Stimulated activated CD4-positive, alpha-beta T cell treated with anti-CD3 and anti-CD28 coated beads, Interleukin-12 subunit alpha, Interleukin-12 subunit beta, amount 100 ng/mL, for 24 hours (primary cell): ENCODE measurements around the gene GNAZ.

Source experiments
- DNase-seq, 2 experiments: peaks; one replicate each; pipeline ENCODE4 v3.0.0-alpha.2; 2020; ENCODE audit warnings: low read depth in 2 of 2

The GNAZ gene

DNA sequence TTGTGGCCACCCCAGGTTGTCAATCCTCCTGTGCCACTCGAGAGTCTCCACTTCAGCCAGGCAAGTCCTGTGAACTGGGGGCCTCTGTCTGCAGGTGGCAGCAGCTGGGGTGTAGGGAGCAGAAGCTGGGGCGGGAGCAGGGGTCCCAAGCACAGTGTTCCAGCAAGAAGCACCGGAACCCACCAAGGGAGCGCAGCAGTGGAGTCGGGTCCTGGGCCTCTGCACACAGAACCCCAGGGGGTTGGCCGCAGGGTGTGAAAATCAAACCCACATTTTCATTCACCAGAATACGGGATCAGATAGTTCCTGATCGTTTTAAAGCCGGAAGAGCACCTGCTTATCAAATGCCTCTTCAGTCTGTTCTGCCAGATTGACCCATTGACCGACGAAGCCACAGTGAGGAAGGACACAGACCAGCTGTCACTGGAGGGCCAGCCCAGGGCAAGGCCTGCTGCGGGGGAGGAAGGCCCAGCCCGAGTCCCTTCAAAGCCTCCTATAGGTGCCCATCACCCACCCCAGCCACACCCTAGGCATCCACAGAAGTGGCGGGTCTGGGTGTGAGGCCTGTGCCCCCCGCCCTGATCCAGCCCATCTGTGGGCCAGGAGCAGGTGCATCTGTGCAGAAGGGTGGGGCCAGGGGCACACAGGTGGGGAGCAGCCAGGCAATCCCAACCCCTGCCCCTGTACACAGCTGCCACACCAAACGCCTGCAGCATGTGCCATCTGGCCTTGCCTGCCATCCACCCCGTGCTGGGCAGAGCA lies 37.3 kb downstream of the GNAZ start:
- no peak for DNase-seq

DNA sequence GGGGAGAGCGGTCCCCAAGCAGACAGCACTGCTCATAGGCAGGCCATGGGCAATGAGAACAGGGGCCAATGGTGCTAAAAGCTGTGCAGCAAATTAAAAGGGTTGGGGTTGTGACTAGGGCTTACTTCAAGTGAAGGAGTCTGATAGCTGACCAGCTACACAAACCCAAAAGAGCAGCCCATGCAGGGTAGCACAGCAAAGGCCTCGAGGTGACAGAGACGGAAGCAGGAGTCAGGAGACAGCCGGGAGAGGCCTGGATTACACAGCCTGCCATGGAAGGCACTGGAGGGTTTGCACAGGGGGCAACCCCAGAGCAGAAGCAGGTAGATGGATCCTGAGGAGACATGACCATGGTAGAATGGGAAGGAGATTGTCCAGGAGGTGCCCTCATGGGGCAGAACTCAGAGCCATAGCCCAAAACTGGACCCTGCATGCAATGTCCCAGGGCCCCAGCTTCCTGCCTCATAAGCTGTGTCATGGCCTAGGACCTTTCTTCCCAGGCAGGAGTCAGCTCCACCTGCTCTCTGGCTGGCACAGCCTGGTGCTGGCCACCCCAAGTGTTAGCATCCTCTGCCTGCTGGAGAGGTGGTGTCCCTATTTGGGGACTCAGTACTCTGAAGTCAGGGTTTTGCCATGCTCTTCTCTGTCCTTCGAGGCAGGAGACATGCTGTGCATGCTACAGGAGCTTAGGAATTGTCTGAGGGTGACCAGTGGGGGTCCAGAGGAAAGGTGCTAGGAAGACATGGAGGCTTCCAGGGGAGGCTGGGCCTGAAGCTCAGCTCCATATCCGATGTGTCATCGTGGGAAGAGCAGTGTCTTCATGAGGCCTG lies 38.1 kb downstream of the GNAZ start:
- no peak for DNase-seq

DNA sequence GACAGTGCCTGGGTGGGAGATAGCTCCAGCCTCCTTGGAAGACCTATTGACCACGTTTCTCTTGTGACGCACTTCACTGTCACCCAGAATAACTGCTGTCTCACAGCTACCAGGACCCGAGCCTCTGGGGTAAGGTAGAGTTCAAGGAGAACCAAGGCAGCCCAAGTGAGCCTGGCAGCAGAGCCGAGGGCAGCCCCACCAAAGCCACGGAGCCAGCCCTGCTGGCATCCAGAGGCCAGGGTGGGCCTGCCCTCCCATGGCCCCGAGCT lies 38.7 kb downstream of the GNAZ start:
- DNase-seq, result no peak

DNA sequence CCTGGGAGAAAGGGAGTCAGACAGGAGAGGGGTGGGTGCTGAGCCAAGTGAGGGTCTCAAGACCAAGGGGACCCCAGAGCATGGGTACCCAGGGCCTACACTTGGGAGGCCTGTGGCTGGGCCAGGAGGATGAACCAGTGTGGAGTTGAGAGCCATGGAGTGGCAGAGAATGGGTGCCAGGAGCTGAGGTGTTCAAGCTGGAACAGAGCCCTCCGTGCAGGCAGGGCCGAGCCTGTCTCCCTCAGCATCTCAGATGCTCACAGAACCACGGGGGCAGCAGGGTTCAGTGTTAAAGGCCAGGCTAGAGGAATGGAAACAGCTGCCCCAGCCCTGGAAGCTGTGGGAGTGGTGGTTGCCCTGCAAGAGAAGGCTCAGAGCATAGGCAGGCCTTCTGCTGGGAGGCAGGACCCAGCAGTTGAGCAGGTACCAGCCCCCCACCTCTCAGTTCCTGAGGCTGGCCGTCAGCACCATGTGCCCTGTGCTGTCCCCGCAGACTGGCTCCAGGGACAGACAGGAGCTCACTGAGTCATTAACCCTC lies 39.2 kb downstream of the GNAZ start:
- DNase-seq, result no peak

DNA sequence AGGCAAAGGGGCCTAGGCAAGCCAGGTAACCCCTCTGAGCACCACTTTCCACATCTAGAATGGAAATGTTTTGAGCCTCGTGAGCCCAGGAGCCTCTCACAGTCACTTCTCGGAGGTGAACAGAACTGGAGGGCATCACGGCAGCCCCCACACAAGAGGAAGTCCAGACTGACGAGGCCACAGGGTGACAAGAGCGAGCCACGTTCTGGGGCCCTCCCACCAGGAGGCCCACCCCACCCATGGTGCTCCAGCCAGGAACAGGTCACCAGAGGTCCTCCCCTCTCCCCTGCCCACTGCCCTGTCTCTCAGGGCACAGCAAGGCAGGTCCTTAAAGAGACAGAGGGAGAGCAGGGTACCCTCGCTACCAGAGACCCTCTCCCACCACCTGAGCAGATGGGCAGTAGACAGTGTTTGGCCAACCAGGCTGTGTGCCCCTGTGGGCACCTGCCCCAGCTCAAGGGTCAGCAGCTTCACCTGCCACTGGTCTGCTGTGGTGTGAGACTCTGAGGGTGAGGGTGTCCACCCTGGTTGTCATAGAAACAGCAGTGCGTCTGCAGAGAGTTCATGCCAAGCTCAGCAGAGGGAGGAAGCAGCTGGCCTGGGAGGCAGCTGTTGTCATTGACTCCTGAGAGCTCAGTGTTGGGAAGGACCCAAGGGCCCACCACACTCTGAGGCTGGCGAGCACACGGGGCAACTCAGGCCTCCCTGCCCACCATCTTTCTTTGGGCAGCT lies 40.0 kb downstream of the GNAZ start:
- DNase-seq, result no peak

DNA sequence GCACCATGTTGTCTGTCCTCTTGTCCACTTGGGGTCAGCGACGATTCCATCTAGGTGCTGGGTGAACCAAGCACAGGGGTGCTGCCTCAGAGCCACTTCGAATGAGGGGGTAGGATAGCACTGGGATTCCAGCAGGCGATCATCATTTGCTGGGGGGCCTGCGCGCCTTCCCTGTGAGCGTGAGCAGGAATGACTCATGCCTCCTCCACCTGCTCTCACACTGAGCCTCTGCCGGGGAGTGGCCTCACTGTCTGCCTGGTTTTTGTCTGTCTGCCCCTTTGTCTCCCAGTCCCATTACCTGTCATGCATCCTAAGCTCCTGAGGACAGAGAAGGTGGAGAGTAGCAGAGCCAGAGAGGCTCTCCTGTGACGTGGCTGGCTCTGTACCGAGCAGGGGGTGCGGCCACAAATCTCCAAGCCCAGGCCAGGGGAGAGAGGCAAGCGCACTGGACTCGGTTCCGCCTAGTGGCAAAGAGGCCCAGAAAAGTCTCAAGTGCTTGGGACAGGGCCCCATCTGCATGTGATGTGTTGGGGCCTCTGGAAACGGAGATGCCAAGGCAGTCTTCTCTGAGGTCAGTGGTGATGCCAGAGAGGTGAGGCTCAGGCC lies 40.7 kb downstream of the GNAZ start:
- no peak for DNase-seq

DNA sequence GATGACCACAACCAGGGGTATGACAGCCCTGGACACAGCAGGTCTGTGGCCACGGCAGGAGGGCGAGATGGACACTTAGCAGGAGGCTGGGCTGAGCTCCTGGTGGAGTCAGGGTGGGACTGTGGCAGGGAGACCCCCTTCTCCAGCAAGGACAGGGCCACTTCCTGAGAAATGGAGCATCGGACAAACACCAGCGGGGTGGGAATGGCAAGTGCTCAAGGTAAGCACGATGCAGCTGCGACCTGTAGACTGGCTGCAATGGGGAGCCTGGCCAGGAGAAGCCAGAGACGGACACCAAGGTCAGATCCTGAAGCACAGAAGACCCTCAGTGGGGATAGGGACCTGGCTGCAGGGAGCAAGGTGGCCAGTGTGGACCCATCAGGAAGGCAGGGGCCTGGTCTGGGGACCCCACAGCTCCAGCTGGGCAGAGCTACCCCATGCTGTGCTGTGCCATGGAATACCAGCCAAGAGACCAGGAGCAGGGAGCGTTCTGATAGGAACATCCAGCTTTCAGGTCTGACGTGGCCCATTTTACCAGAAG lies 42.2 kb downstream of the GNAZ start:
- DNase-seq, result no peak

DNA sequence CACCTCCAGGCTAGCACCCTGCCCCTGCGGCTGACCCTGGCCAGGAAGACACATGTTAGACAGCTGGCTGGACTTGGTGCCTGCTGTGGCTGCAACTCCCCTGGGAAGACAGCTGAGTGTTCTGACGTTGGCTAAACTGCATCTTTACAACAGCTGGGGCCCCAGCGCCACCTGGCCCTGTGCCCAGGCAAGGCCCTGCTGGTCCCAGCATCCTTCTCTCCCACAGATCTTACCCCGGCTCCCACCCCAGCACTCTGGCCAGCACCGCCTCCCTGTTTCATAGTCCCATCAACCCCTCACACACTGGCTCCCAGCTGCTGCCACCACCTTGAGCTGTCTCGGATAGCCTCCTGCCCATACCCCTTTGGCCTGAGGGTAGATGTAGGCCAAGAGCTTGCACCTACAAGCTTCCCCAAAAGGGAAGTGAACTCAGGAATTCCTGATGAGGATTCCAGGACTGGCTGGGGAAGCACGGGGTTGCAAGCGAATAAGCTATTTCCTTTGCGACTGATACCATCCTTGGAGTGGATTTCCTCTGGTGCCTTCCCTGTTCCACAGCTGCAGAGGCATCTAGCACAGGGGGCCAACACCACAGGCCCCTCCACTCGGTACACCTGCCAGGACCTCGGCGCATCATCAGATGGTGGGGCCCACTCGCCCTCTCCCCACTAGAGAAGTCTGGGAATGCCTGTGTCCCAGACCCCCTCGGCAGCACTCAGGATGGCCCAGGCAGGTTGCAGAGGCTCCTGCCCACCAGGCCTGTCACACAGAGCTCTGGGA lies 42.9 kb downstream of the GNAZ start:
- no peak for DNase-seq

DNA sequence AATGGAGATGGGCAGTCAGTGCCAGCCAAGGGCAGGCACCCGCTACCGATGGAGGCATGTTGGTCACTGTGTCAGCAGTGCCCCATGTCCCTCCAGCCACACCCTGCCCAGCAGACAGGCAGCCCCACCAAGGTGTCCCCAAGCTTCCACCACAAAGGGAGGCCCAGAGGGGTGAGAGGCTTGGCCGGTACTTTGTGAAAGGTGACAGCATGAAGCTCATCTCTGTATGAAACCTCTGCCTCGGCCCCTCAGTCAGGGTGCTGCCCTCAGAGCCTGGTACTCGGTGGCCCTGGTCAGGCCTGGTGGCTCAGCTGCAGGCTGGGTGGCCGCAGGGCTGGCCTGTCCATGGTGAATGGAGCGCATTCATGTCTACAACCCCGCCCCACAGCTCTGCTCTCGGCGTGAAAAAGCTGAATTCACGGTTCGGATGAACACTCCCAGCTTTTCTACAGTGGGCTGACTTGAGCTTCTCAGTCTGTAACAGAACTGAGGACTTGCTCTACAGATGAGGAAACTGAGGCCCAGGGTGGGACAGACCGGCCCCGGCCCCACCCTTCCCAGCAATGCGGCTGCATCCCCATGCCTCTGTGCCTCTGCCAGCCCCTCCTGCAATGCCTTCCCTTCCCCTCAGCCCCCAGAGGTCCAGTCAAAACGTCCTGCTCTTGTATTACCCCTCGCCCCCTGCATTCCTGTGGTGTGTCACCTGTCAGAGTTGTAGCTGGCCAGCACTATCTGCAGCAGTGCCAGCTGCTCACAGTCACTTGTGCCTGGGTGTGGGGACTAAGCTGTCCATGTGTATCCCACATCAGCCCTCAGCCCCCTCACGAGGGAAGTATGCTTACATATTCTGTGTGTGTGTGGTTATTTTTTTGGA lies 43.8 kb downstream of the GNAZ start:
- DNase-seq, result no peak

DNA sequence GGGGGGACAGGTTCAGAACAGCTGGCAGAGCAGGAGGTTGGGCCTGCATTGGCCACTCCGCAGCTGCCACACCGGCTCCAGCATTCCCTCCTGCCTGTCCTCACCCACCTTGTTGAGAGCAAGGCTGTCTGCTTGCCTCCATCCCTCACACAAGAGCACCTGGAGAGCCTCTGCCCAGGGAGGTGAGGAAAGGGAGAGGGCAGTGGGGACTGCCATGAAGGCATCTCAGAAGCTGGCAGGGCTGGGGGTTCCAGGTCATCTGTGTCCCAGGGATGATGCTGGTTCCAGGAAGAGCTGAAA lies 44.4 kb downstream of the GNAZ start:
- DNase-seq, result no peak

DNA sequence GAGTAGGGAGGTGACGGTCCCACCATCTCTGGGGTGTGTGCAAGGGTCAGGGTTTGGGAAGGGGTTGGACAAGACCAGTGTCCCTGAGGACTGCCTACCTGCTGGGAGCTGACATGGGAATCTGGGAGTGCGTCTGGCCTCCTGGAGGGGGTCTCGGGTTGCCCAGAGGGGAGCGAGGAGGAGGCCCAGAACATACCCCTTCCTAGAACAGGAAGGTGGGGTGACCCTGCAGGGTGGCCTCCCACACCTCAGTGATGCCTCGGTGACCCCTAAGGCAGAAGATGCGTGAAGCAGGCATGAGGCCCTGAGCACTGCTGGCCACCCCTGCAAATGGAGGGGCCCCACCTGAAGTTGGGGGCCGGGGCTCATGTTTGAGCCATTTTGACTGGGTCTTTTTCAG lies 45.0 kb downstream of the GNAZ start:
- DNase-seq, result no peak

DNA sequence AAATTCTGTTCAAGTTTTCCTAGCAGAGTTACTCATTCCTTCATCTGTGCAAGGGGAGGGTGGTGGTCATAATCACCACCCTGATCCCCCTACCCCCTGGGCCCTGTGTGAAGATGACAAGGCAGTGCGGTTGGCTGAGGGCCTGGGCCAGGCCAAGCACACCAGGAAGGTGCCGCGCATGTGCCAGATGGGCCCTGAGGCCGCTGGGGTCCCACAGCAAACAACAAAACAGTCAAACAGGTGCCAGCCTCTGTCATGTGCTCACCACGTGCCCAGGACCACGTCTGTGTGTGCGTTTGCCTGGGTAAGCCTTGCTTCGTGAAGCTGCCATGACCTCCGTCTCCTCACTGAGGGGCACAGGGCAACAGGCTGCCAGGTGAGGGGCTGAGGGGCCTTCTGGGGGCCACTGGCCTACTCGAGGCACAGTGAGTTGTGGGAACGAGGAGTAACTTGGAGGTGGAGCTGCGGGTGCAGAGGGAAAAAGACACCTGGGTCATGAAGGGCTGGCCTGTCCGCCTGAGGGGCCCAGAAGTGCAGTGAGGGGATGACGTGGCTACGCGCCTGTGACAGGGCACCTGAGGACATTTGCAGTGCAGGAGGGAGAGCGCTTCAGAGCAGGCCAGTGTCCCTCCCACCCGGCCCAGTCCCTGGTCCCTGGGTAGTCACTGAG lies 45.6 kb downstream of the GNAZ start:
- no peak for DNase-seq

DNA sequence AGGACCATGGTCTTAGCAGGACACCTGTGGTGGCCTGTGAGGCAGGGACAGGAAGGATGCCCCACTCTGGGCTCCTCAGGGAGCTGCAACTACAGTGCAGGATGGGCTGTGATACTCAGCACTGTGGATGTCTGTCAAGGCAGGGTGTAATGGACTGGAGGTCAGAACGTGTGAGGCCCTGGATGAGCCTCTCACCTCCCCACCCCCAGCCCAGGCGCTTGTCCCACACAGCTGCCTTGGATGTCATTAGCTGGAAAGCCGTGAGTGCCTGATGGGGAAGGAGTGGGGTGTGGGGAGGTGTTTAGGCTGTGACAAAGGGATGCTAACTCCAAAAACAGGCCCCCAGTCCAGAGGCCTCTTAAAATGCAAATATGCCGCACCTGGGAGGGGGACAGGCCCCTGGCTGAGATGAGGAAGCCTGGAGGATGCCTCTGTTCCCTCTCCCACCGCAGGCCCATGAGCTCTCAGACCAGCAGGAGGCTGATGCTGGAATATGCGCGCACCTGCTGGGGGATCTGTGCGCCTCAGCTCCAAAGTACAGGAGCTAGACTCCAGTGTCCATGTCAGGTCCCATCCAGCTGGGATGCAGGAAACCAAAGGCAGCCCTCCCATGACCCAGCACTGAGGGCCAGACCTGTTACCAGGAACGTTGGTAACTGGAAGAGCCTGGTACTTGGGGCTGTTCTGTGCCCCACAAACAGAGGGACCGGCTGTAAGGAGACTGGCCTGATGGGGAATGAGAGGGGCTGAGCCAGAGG lies 46.4 kb downstream of the GNAZ start:
- DNase-seq, result no peak

DNA sequence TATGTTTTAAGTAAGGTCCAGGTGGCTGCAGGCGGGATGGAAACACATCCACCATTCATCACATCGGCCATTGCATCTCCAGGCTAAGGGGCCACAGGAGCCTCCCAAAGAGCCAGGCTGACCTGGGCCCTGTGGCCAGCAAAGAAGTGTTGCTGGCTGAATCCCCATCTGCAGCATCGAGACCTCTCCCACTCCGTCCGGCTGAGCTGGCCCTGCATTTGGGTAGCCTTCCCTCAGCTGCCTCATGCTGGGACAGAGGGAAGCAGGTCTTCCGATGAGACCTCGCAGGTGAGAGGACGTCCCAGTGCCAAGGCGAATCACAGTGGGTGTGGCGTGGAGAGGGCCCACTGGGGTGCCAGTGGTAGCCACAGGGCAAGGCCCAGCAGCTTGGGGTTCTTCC lies 47.0 kb downstream of the GNAZ start:
- no peak for DNase-seq

DNA sequence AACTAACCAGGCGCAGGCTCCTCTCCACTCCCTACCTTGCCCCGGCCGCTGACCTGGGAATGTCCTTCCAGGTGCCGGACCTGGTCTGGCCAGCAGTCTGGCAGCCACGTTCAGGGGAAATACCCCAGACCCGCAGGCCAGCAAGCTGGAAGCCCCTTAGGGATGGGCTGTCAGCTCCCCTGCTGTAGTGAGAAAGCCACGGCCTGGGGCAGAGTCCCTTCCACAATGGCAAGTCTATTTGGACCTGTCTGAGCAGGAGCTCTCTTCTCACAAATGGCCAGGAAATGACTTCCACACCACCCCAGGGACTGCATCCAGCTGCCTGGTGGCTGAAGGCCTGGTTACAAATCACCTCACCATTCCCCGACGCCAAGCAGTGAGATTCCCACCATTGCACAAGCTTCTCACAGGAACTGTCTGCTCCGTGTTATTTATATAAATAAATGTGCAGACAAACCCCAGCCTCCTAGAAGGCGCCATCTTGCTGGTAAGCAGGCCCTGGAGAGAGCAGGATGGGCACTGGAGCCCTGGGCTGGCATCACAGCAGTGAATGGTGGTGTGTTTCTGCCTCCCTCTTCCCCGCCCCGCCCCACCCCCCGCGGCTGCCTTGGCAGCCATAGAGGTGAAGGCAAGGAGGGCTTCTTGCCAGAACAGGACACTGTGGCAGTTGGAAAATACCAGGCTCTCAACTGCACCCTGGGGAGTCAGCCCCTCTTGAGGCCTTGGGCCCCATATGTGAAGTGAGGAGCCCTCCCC lies 47.8 kb downstream of the GNAZ start:
- no peak for DNase-seq

DNA sequence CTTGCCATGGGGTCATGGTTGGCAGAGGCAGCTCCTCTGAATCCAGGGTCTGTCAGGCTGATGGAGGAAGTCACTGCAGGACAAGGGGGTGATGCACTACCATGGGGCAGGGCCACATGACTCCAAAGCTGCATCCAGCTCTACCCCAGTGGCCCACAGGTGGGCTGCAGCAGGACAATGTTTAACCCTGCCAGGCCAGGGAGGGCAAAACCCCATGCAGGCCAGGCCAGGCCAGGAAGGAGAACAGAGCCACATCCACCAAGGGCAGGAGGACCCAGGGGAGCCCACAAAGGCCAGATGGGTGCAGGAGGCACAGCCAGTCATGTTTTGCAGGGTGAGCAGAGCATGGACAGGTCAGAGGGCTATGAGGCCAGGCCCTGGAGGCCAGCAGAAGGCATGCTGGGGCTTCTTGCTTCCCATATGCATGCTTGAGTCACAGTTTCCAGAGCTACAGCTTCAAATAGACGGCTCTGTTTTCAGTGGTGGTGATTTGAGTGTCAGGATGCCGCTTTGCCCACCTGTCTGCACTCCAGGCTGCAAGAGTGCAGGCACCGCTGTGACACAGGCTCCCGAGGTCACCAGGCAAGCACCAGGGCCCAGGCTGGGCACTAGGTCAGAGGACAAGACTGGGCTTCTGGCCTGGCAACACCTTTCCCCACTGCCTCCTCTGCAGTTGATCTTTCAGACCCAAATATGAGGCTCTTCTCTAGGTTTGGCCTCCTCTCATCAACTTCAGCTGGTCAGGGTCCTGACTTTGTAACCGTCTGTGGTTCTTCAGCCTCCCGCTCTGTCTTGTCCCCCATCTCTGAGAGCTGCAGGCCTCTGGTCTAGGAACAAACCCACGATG lies 48.6 kb downstream of the GNAZ start:
- no peak for DNase-seq
